ENCODE measurements around the gene CLEC10A.
"Not testable (repeated sequence)": the region's sequence is repeated elsewhere in the genome, so short reads cannot be mapped to it uniquely, and the experiment has no call there.

The CLEC10A gene

GRCh38 chr17:7108560-7108925 is 28.5 kb upstream of the CLEC10A start:
- no peak for DNase-seq (ENCODE audit: low read depth)

GRCh38 chr17:7107795-7108559 is 27.9 kb upstream of the CLEC10A start:
- no peak for DNase-seq (ENCODE audit: low read depth)

- DNase-seq (ENCODE audit: low read depth): no peak
These were observed 27.1 kb upstream of the CLEC10A start for GRCh38 chr17:7107012-7107754.

GRCh38 chr17:7102421-7102820 is 22.4 kb upstream of the CLEC10A start:
- no peak for DNase-seq (ENCODE audit: low read depth)

- DNase-seq (ENCODE audit: low read depth): no peak
These were observed 21.5 kb upstream of the CLEC10A start for GRCh38 chr17:7101531-7101930.

GRCh38 chr17:7100641-7101379 is 20.8 kb upstream of the CLEC10A start:
- not testable (repeated sequence) for DNase-seq (ENCODE audit: low read depth)

- no peak for DNase-seq (ENCODE audit: low read depth)
These were observed 18.9 kb upstream of the CLEC10A start for GRCh38 chr17:7098802-7099459.

GRCh38 chr17:7097940-7098339 is 17.9 kb upstream of the CLEC10A start:
- peak; percentile 39 for DNase-seq (ENCODE audit: low read depth)

GRCh38 chr17:7095625-7096024 is 15.6 kb upstream of the CLEC10A start:
- DNase-seq (ENCODE audit: low read depth): no peak

- no peak for DNase-seq (ENCODE audit: low read depth)
These were observed 14.6 kb upstream of the CLEC10A start for GRCh38 chr17:7094652-7095019.

GRCh38 chr17:7091311-7092005 is 11.4 kb upstream of the CLEC10A start:
- not testable (repeated sequence) for DNase-seq (ENCODE audit: low read depth)

- not testable (repeated sequence) for DNase-seq (ENCODE audit: low read depth)
These were observed 9.5 kb upstream of the CLEC10A start for GRCh38 chr17:7089570-7089969.

GRCh38 chr17:7088442-7088841 is 8.4 kb upstream of the CLEC10A start:
- DNase-seq (ENCODE audit: low read depth): not testable (repeated sequence)

GRCh38 chr17:7084088-7084487 is 4.0 kb upstream of the CLEC10A start:
- no peak for DNase-seq (ENCODE audit: low read depth)

- DNase-seq (ENCODE audit: low read depth): peak; percentile 35
These were observed 3.5 kb upstream of the CLEC10A start for GRCh38 chr17:7083592-7083991.

GRCh38 chr17:7081341-7082062 is 1.5 kb upstream of the CLEC10A start:
- DNase-seq (ENCODE audit: low read depth): no peak

- no peak for DNase-seq (ENCODE audit: low read depth)
These were observed 498 bp upstream of the CLEC10A start for GRCh38 chr17:7080456-7081041.

GRCh38 chr17:7078711-7079110 is 1.3 kb downstream of the CLEC10A start:
- no peak for DNase-seq (ENCODE audit: low read depth)

- DNase-seq (ENCODE audit: low read depth): no peak
These were observed 2.0 kb downstream of the CLEC10A start for GRCh38 chr17:7077911-7078546.

- DNase-seq (ENCODE audit: low read depth): no peak
These were observed 5.1 kb downstream of the CLEC10A start for GRCh38 chr17:7074931-7075330.
